Endodermal cell (in vitro differentiated cells): ENCODE data around the gene KRTAP4-9. TPM values are rescaled to one million over a fixed set of nuclear protein-coding genes. Genes with fewer than 3 reads are reported as not detected.

Experiments used
- DNase-seq: peaks from one replicate; pipeline ENCODE4 v3.0.0-alpha.2; 2017
- H3K27ac ChIP-seq: 2 replicates; pipeline ENCODE4 v1.5.1; 2013; ENCODE audit warnings: mild to moderate bottlenecking, low read depth, low read length, moderate library complexity
- H3K27me3 ChIP-seq: 2 replicates; pipeline ENCODE4 v1.6.1; 2013; ENCODE audit warnings: mild to moderate bottlenecking, low read length, moderate library complexity; ENCODE audit not compliant: insufficient read depth, control insufficient read depth, poor library complexity, severe bottlenecking
- H3K36me3 ChIP-seq: 2 replicates; pipeline ENCODE4 v1.7.0; 2013; ENCODE audit warnings: mild to moderate bottlenecking, low read length, moderate library complexity; ENCODE audit not compliant: control insufficient read depth, insufficient read depth
- H3K4me1 ChIP-seq: one replicate; pipeline ENCODE4 v1.7.0; 2013; ENCODE audit warnings: low read length; ENCODE audit not compliant: control insufficient read depth, insufficient read depth
- H3K4me3 ChIP-seq: 2 replicates; pipeline ENCODE4 v1.5.1; 2013; ENCODE audit warnings: mild to moderate bottlenecking, low read length, moderate library complexity
- H3K9ac ChIP-seq: 2 replicates; pipeline ENCODE4 v1.6.1; 2013; ENCODE audit warnings: mild to moderate bottlenecking, low read length, moderate library complexity; ENCODE audit not compliant: poor library complexity, severe bottlenecking; ENCODE audit errors: extremely low read depth
- H3K9me3 ChIP-seq: 2 replicates; pipeline ENCODE4 v1.6.1; 2013; ENCODE audit warnings: mild to moderate bottlenecking, low read length, moderate library complexity; ENCODE audit not compliant: control insufficient read depth
- H3K27ac Mint-ChIP-seq: 2 replicates; pipeline ENCODE4 v1.8.0; 2020; ENCODE audit warnings: mixed read lengths
- H3K27me3 Mint-ChIP-seq: 2 replicates; pipeline ENCODE4 v1.8.0; 2021; ENCODE audit warnings: mild to moderate bottlenecking, mixed read lengths; ENCODE audit not compliant: insufficient read depth
- H3K36me3 Mint-ChIP-seq: 2 replicates; pipeline ENCODE4 v1.8.0; 2020; ENCODE audit warnings: low read depth, mixed read lengths
- H3K4me1 Mint-ChIP-seq: 2 replicates; pipeline ENCODE4 v1.8.0; 2020; ENCODE audit warnings: mixed read lengths
- H3K4me3 Mint-ChIP-seq: 2 replicates; pipeline ENCODE4 v1.8.0; 2020; ENCODE audit warnings: mild to moderate bottlenecking, moderate library complexity, mixed read lengths
- H3K9me3 Mint-ChIP-seq: 2 replicates; pipeline ENCODE4 v1.8.0; 2020; ENCODE audit warnings: mild to moderate bottlenecking, mixed read lengths
- WGBS, 2 experiments: methylation state at CpG; one replicate each; pipeline versions ENCODE4 v1.1.5 to v1.1.7; 2013; ENCODE audit warnings: missing lambda C conversion rate in 2 of 2, mixed read lengths in 1 of 2; ENCODE audit not compliant: insufficient coverage in 1 of 2, insufficient read length in 1 of 2; 5-methylcytosine and 5-hydroxymethylcytosine counted together
- total RNA-seq, 2 donors: library from RNA; stranded (reverse); fragmentation: NEBNext Ultra II Directional in 1 of 2; extraction: Animal tissue kit (Norgen Biotek cat#: 25700) in 1 of 2; gene quantifications; 2 replicates in 1 of 2; 3 replicates in 1 of 2; pipeline ENCODE4 v1.2.1, GENCODE V29; 2021
- TF ChIP-seq, protein P1 (sequence below): fragments of 200-600 bp; sonication (generic); conservative IDR thresholded peaks from 2 replicates; pipeline ENCODE4 v1.5.0; 2021; ENCODE audit warnings: antibody characterized with exemption, mild to moderate bottlenecking

Gene KRTAP4-9
- total RNA-seq, 2 donors from 2014 or later = not detected

DNA sequence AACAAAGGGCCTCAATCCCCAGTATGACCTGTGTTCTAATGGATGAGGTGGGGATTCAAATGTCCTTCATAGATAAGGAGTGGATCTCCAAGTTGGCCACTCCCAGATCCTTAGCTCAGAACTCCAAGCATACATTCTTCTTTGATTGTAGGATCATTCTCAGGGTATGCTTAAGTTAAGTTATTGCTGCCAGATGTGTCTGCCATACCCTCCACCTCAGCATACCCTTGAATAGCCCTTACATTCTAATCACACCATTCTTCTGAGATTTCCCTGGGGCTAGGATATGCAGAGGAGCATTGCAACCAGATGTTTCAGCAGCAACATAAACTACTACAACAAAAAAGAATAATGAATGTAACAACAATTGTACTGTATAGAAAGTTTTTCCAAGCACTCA, 37.9 kb upstream of the KRTAP4-9 start:
- H3K9ac ChIP-seq = no peak overlapping the region
- H3K27ac ChIP-seq = no peak overlapping the region
- no peaks in the 10 kb centered on the region for H3K36me3 Mint-ChIP-seq

DNA sequence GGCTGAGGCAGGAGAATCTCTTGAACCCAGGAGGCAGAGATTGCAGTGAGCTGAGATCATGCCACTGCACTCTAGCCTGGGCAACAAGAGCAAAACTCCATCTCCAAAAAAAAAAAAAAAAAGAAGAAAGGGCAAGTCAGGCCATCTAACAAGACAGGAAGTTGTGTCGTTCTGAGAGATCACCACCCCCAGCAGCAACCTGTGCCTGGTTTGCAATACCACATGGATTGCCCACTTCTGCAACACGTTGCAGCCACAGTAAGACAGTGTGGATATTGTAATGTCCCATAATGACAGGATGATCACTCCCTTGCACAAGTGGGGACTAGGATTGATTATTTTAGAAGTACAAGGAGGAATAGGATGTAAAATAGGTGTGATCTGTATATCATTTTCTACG, 36.2 kb upstream of the KRTAP4-9 start:
- H3K9ac ChIP-seq = no peak overlapping the region
- TF ChIP-seq, protein P1, sequence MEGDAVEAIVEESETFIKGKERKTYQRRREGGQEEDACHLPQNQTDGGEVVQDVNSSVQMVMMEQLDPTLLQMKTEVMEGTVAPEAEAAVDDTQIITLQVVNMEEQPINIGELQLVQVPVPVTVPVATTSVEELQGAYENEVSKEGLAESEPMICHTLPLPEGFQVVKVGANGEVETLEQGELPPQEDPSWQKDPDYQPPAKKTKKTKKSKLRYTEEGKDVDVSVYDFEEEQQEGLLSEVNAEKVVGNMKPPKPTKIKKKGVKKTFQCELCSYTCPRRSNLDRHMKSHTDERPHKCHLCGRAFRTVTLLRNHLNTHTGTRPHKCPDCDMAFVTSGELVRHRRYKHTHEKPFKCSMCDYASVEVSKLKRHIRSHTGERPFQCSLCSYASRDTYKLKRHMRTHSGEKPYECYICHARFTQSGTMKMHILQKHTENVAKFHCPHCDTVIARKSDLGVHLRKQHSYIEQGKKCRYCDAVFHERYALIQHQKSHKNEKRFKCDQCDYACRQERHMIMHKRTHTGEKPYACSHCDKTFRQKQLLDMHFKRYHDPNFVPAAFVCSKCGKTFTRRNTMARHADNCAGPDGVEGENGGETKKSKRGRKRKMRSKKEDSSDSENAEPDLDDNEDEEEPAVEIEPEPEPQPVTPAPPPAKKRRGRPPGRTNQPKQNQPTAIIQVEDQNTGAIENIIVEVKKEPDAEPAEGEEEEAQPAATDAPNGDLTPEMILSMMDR = no peak

More for the DNA sequence above, 37.9 kb upstream of the KRTAP4-9 start:
- H3K9me3 ChIP-seq = no peaks in the 10 kb centered on the region
- Mint-ChIP-seq H3K9me3 (no peaks in the 10 kb centered on the region), H3K27me3 (no peaks in the 10 kb centered on the region), H3K27ac (no peak overlapping the region), H3K4me3 (no peak overlapping the region), H3K4me1 (no peaks in the 10 kb centered on the region)
- no peaks in the 10 kb centered on the region for H3K36me3 ChIP-seq
- H3K4me1 ChIP-seq = no peaks in the 10 kb centered on the region
- TF ChIP-seq, protein P1 = no peak
- no peak for DNase-seq
- H3K4me3 ChIP-seq = no peak overlapping the region
- no peaks in the 10 kb centered on the region for H3K27me3 ChIP-seq

DNA sequence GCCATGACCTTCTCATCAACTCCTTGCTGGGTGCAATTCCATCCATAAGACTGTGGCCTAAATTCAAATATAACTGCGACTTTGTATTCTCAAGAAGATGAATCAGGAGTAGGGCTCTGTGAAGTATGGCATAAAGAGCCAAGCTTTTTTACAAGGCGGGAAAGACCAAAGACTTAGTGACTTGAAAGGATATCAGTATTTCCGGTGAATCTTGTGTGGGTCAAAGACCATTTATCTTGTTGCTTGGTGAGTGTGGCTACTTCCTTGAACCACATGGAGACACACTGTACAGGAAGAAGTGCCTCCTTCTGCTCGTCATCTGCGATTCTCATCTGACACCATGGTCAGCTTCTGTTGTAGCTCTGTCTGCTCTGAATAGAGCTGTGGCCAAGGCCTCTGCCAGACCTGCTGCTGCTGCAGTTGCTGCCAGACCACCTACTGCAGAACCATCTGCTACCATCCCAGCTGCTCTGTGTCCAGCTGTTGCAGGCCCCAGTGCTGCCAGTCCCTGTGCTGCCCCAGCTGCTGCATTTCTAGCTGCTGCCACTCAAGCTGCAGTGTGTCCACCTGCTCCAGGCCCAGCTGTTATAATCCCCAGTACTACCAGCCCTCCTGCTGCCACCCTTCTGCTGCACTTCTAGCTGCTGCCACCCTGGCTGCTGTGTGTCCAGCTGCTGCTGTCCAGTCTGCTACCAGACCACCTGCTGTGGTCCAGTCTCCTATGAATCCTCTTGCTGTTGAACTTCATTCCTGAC, 33.4 kb upstream of the KRTAP4-9 start:
- no peaks in the 10 kb centered on the region for H3K4me1 Mint-ChIP-seq
- DNase-seq = no peak
- H3K4me3 ChIP-seq = no peak overlapping the region
- WGBS, 2 experiments = 92 to 96% methylated on average over 5 of the region's 5 CpGs
- H3K27ac Mint-ChIP-seq = no peak overlapping the region
- H3K27ac ChIP-seq = no peak overlapping the region
- H3K9me3 ChIP-seq = no peaks in the 10 kb centered on the region
- TF ChIP-seq, protein P1 = no peak
- peaks cover 3% of the 10 kb centered on the region for H3K27me3 Mint-ChIP-seq
- H3K4me3 Mint-ChIP-seq = no peak overlapping the region
- H3K36me3 Mint-ChIP-seq = no peaks in the 10 kb centered on the region
- no peaks in the 10 kb centered on the region for H3K4me1 ChIP-seq
- no peaks in the 10 kb centered on the region for H3K27me3 ChIP-seq
- H3K36me3 ChIP-seq = no peaks in the 10 kb centered on the region
- H3K9ac ChIP-seq = no peak overlapping the region
- no peaks in the 10 kb centered on the region for H3K9me3 Mint-ChIP-seq

More for the DNA sequence above, 36.2 kb upstream of the KRTAP4-9 start:
- H3K4me3 ChIP-seq = no peak overlapping the region
- no peaks in the 10 kb centered on the region for H3K27me3 Mint-ChIP-seq
- 88 to 89% methylated on average over 3 of the region's 3 CpGs for WGBS, 2 experiments
- no peaks in the 10 kb centered on the region for H3K4me1 ChIP-seq
- H3K9me3 Mint-ChIP-seq = no peaks in the 10 kb centered on the region
- no peaks in the 10 kb centered on the region for H3K4me1 Mint-ChIP-seq
- DNase-seq = no peak
- H3K27ac ChIP-seq = no peak overlapping the region
- H3K27ac Mint-ChIP-seq = no peak overlapping the region
- no peaks in the 10 kb centered on the region for H3K36me3 ChIP-seq
- no peaks in the 10 kb centered on the region for H3K27me3 ChIP-seq
- H3K36me3 Mint-ChIP-seq = no peaks in the 10 kb centered on the region
- no peaks in the 10 kb centered on the region for H3K9me3 ChIP-seq
- no peak overlapping the region for H3K4me3 Mint-ChIP-seq
